A673 (cell line): ENCODE data around the gene PRR7.

Experiments
- EZH2 ChIP-seq: fragments of 200-600 bp; sonication (generic); IDR thresholded peaks from 2 replicates; pipeline ENCODE4 v1.6.1; 2017; ENCODE audit warnings: borderline replicate concordance, low read depth, mild to moderate bottlenecking, mixed read lengths, antibody characterized with exemption, low read length; ENCODE audit not compliant: poor library complexity, severe bottlenecking
- TF ChIP-seq, protein P1 (sequence below): fragments of 300-800, 200-600 bp; sonication (generic); conservative IDR thresholded peaks from 2 replicates; pipeline ENCODE4 v1.5.1; 2017; ENCODE audit warnings: low read depth, mild to moderate bottlenecking, antibody characterized with exemption, low read length, moderate library complexity, mixed read lengths

GRCh38 chr5:177496070-177496726 is 49.6 kb downstream of the PRR7 start:
- TF ChIP-seq, protein P1, sequence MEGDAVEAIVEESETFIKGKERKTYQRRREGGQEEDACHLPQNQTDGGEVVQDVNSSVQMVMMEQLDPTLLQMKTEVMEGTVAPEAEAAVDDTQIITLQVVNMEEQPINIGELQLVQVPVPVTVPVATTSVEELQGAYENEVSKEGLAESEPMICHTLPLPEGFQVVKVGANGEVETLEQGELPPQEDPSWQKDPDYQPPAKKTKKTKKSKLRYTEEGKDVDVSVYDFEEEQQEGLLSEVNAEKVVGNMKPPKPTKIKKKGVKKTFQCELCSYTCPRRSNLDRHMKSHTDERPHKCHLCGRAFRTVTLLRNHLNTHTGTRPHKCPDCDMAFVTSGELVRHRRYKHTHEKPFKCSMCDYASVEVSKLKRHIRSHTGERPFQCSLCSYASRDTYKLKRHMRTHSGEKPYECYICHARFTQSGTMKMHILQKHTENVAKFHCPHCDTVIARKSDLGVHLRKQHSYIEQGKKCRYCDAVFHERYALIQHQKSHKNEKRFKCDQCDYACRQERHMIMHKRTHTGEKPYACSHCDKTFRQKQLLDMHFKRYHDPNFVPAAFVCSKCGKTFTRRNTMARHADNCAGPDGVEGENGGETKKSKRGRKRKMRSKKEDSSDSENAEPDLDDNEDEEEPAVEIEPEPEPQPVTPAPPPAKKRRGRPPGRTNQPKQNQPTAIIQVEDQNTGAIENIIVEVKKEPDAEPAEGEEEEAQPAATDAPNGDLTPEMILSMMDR: 0 out of 2 replicates have a peak, but pooled peaks have one; percentile 26
- no peak for TF ChIP-seq EZH2
